GM21619 (cell line): ENCODE data around the gene IL33.

ENCODE experiments used
- ATAC-seq: cut with Tn5 transposase; IDR thresholded peaks from one replicate; pipeline ENCODE4 v1.9.1; 2021; ENCODE audit not compliant: unreplicated experiment

Gene IL33

DNA sequence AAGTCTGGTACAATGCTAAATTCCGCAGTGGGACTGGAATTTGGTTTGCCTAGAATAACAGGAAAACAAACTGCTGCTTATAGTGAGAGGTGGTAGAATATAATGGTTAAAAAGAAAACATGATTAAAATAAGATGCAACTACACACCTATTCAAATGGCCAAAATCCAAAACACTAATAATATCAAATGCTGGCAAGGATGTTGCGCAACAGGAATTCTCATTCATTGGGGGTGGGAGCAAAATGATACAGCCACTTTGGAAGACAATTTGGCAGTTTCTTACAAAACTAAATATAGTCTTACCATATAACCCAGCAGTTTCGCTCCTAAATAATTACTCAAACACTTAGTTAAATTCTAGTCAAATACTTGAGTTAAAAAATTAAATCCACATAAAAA, 61.8 kb downstream of the IL33 start:
- no peak for ATAC-seq

- ATAC-seq, result no peak
Measured at GRCh38 chr9:6301858-6302257, 86.3 kb downstream of the IL33 start.

- ATAC-seq, result no peak
Measured at GRCh38 chr9:6302417-6302816, 86.8 kb downstream of the IL33 start.

DNA sequence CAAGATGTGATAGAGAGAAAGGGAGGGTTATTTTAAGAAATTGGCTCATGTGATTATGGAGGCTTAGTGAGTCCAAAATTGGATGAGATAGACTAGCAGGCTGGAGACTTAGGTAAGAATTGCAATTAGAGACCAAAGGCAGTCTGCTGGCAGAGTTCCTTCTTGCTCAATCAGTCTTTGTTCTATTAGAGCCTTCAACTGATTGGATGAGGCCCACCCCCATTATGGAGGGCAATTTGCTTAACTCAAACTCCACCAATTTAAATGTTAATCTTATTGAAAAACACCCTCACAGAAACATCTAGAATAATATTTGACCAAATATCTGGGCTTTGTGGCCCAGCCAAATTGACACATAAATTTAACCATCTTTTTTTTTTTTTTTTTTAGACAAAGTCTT, 88.6 kb downstream of the IL33 start:
- no peak for ATAC-seq

DNA sequence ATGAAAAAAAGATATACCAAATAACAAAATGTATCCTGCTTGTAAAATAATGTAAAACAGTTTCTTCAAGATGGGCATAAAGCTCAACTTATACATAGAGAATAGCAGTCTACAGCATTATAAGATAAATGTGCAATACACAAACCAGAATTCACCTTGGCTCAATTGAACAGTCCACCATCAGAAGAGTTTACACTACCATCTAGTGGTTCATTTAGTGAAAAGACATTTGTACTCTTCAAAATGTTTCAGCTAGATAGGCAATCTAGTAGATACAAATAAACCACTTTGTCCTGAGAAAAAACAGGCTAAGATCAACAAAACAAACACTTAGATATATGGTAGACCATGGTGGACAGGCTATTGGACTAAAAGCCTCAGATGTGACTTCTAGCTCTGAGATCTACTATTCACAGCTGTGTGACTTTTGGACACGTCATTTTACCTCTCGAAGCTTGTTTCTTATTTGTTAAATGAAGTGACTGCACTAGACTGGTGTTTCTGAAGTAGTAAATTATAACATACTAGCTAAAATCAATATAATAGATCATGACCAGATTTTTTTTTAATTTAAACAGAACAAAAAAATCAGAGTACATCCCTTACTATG, 90.5 kb downstream of the IL33 start:
- no peak for ATAC-seq
